Upper lobe of left lung (tissue), 6 donors: Measurements from ENCODE around the gene GKAP1. TPM values are rescaled to one million over a fixed set of nuclear protein-coding genes. Genes with fewer than 3 reads are reported as not detected.
"Not testable (repeated sequence)": the region's sequence is repeated elsewhere in the genome, so short reads cannot be mapped to it uniquely, and the experiment has no call there.

Source experiments
- ATAC-seq, 2 donors: fragments of 200-7000 bp; cut with Tn5 transposase; one replicate each; pipeline ENCODE4 v1.9.1; 2022; ENCODE audit warnings: mild to moderate bottlenecking in 2 of 2, moderate library complexity in 2 of 2; ENCODE audit not compliant: low FRiP score in 2 of 2
- DNase-seq, 2 donors: peaks; one replicate each; pipeline ENCODE4 v3.0.0-alpha.2; 2019 to 2020
- H3K27ac ChIP-seq, 4 donors: fragments of 200-600 bp; sonication (generic); one replicate each; pipeline ENCODE4 v1.5.1; 2016 to 2019
- H3K27me3 ChIP-seq, 4 donors: fragments of 200-600 bp; sonication (generic); one replicate each; pipeline ENCODE4 v1.5.1; 2017 to 2019
- H3K36me3 ChIP-seq, 4 donors: fragments of 200-600 bp; sonication (generic); one replicate each; pipeline ENCODE4 v1.5.1; 2016 to 2019
- H3K4me1 ChIP-seq, 4 donors: fragments of 200-600 bp; sonication (generic); one replicate each; pipeline ENCODE4 v1.5.1; 2018 to 2019
- H3K4me3 ChIP-seq, 4 donors: fragments of 200-600 bp; sonication (generic); one replicate each; pipeline ENCODE4 v1.5.1; 2017 to 2019; ENCODE audit warnings: mild to moderate bottlenecking in 2 of 4, moderate library complexity in 1 of 4
- H3K9me3 ChIP-seq, 4 donors: fragments of 200-600 bp; sonication (generic); one replicate each; pipeline ENCODE4 v1.5.1; 2018 to 2019
- EP300 ChIP-seq, 4 donors: sonication (generic); formaldehyde crosslinking; IDR thresholded peaks; one replicate each; pipeline ENCODE4 v1.5.1; 2017; ENCODE audit warnings: antibody characterized with exemption in 4 of 4, control low read depth in 2 of 4
- POLR2A ChIP-seq, 4 donors: fragments of 450-650 bp; IDR thresholded peaks; one replicate each; pipeline ENCODE4 v1.5.1; 2016 to 2017; ENCODE audit warnings: antibody characterized with exemption in 4 of 4, mild to moderate bottlenecking in 2 of 4
- POLR2AphosphoS5 ChIP-seq, 2 donors: sonication (generic); formaldehyde crosslinking; IDR thresholded peaks; one replicate each; pipeline ENCODE4 v1.5.1; 2017; ENCODE audit warnings: antibody characterized with exemption in 2 of 2
- WGBS, 2 donors: methylation state at CpG; one replicate each; pipeline ENCODE4 v1.1.5; 2017 to 2018; 5-methylcytosine and 5-hydroxymethylcytosine counted together
- total RNA-seq, 6 donors: library from RNA; depleted of rRNA in 4 of 6; stranded (reverse); fragments of >200 nt in 4 of 6; gene quantifications; one replicate each; pipeline versions ENCODE4 v1.1.0 to v1.2.1, GENCODE V29; 2016 to 2021
- TF ChIP-seq, protein P1 (sequence below), 6 experiments: fragments of 450-650 bp in 4 of 6; fragments of 200-600 bp in 2 of 6; sonication (generic) in 2 of 6; IDR thresholded peaks; one replicate each; pipeline ENCODE4 v1.5.1; 2016 to 2019; ENCODE audit warnings: antibody characterized with exemption in 6 of 6
- donor health status: DM: no; HTN: no; CAD: no; lungs with moderate emphysema.
- donor health status: DM: no; HTN: yes; CAD: no; lungs with severe emphysema.

GKAP1 gene
- total RNA-seq, 6 donors from 2014 or later: 4.4 to 28.3 (median 6.5) TPM

GRCh38 chr9:83707768-83708514 is 109.6 kb downstream of the GKAP1 start, which contains the start of gene UBQLN1:
TSS of gene UBQLN1 (minus strand) at chr9:83707958. CDS start at chr9:83707679, 279 bp downstream.
- WGBS, 2 donors: 0 to 1% methylated on average over 34 to 55 of the region's 67 CpGs
- TF ChIP-seq POLR2A (IDR thresholded peaks at IDR 0.05) (peak; percentile 77 to 98 (median 98)), EP300 (IDR thresholded peaks at IDR 0.05) (peak in 1 of 4 donors; percentile 66), POLR2AphosphoS5 (IDR thresholded peaks at IDR 0.05) (peak; percentile 95 to 98)
- TF ChIP-seq, protein P1, sequence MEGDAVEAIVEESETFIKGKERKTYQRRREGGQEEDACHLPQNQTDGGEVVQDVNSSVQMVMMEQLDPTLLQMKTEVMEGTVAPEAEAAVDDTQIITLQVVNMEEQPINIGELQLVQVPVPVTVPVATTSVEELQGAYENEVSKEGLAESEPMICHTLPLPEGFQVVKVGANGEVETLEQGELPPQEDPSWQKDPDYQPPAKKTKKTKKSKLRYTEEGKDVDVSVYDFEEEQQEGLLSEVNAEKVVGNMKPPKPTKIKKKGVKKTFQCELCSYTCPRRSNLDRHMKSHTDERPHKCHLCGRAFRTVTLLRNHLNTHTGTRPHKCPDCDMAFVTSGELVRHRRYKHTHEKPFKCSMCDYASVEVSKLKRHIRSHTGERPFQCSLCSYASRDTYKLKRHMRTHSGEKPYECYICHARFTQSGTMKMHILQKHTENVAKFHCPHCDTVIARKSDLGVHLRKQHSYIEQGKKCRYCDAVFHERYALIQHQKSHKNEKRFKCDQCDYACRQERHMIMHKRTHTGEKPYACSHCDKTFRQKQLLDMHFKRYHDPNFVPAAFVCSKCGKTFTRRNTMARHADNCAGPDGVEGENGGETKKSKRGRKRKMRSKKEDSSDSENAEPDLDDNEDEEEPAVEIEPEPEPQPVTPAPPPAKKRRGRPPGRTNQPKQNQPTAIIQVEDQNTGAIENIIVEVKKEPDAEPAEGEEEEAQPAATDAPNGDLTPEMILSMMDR (IDR thresholded peaks at IDR 0.05): peak in 4 of 6 experiments; percentile 34 to 71 (median 45)
- peak; percentile 97 for ATAC-seq

GRCh38 chr9:83707518-83707767 is 110.1 kb downstream of the GKAP1 start:
- H3K27me3 ChIP-seq: no peaks in the 10 kb centered on the region
- TF ChIP-seq, protein P1 (IDR thresholded peaks at IDR 0.05): no peak
- TF ChIP-seq POLR2A (IDR thresholded peaks at IDR 0.05) (no peak), POLR2AphosphoS5 (IDR thresholded peaks at IDR 0.05) (no peak), EP300 (IDR thresholded peaks at IDR 0.05) (no peak)
- ATAC-seq (peak; percentile 78 to 90), DNase-seq (peak in 1 of 2 donors; percentile 95)
- H3K4me1 ChIP-seq: peaks cover 13 to 45% (median 16%) of the 10 kb centered on the region in 4 donors
- no peaks in the 10 kb centered on the region for H3K9me3 ChIP-seq
- WGBS, 2 donors: 0% methylated on average over 1 to 4 of the region's 26 CpGs
- H3K27ac ChIP-seq: peak overlapping the region; percentile 98 to 99 (median 99)
- no peaks in the 10 kb centered on the region for H3K36me3 ChIP-seq
- H3K4me3 ChIP-seq: peak overlapping the region; percentile 61 to 82 (median 80)

More at GRCh38 chr9:83707768-83708514, 109.6 kb downstream of the GKAP1 start, which contains the start of gene UBQLN1:
- no peaks in the 10 kb centered on the region for H3K27me3 ChIP-seq
- H3K9me3 ChIP-seq: no peaks in the 10 kb centered on the region
- H3K27ac ChIP-seq: peak within 1 kb of the TSS; percentile 98 to 99 (median 99)
- H3K36me3 ChIP-seq: no peaks in the 10 kb centered on the region
- peak within 1 kb of the TSS; percentile 61 to 82 (median 80) for H3K4me3 ChIP-seq
- DNase-seq: peak; percentile 94 to 98
- peaks cover 13 to 40% (median 16%) of the 10 kb centered on the region in 4 donors for H3K4me1 ChIP-seq

GRCh38 chr9:83706676-83707517 is 110.7 kb downstream of the GKAP1 start:
- Histone ChIP-seq H3K27me3 (no peaks in the 10 kb centered on the region), H3K4me3 (peak overlapping the region; percentile 61 to 82 (median 80)), H3K4me1 (peaks cover 13 to 49% (median 17%) of the 10 kb centered on the region in 4 donors), H3K36me3 (no peaks in the 10 kb centered on the region), H3K27ac (peak overlapping the region; percentile 98 to 99 (median 99)), H3K9me3 (no peaks in the 10 kb centered on the region)
- TF ChIP-seq, protein P1 (IDR thresholded peaks at IDR 0.05): no peak
- TF ChIP-seq POLR2AphosphoS5 (IDR thresholded peaks at IDR 0.05): no peak
- no peak for TF ChIP-seq POLR2A (IDR thresholded peaks at IDR 0.05)
- no peak for TF ChIP-seq EP300 (IDR thresholded peaks at IDR 0.05)
- WGBS, 2 donors: 1% methylated on average over 13 to 32 of the region's 42 CpGs
- peak; percentile 29 to 89 for DNase-seq
- ATAC-seq: peak in 1 of 2 donors; percentile 55

DNA sequence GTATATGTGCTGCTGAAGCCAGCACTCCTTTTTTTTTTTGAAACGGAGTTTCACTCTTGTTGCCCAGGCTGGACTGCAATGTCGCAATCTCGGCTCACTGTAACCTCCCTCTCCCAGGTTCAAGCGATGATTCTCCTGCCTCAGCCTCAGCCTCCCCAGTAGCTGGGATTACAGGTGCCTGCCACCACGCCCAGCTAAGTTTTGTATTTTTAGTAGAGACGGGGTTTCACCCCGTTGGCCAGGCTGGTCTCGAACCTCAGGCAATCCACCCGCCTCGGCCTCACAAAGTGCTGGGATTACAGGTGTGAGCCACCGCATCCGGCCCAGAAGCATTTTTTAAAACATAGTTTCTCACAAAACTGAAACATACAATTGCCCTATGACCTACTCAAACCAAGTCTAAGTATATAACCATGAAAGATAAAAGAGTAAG is 112.3 kb downstream of the GKAP1 start:
- H3K27me3 ChIP-seq, DNase-seq, H3K27ac ChIP-seq, H3K36me3 ChIP-seq, H3K9me3 ChIP-seq, ATAC-seq: not testable (repeated sequence)
- 93 to 95% methylated on average over 12 of the region's 12 CpGs for WGBS, 2 donors
- Histone ChIP-seq H3K4me3 (peak overlapping the region in 1 of 4 donors; percentile 79), H3K4me1 (peaks cover 18 to 66% (median 28%) of the 10 kb centered on the region in 4 donors)

GRCh38 chr9:83701769-83702168 is 115.8 kb downstream of the GKAP1 start:
- Histone ChIP-seq H3K9me3 (no peaks in the 10 kb centered on the region), H3K36me3 (no peaks in the 10 kb centered on the region), H3K4me1 (peaks cover 15 to 79% (median 37%) of the 10 kb centered on the region in 4 donors), H3K27me3 (no peaks in the 10 kb centered on the region), H3K4me3 (no peak overlapping the region), H3K27ac (no peak overlapping the region)
- ATAC-seq (no peak), DNase-seq (no peak)
- 50 to 57% methylated on average over 6 of the region's 6 CpGs for WGBS, 2 donors
- TF ChIP-seq POLR2A (IDR thresholded peaks at IDR 0.05) (no peak), POLR2AphosphoS5 (IDR thresholded peaks at IDR 0.05) (no peak)
- TF ChIP-seq, protein P1 (IDR thresholded peaks at IDR 0.05): no peak
